DMS53 treated with DMSO at 0.1 percent for 48 hours (cell line): Measurements from ENCODE around the gene HES7.

Experiments used
- DNase-seq: peaks from one replicate; lab custom pipeline; 2025; ENCODE audit not compliant: unreplicated experiment; lab: John Stamatoyannopoulos, UW

HES7 gene

GRCh38 chr17:8075574-8076342, 48.1 kb downstream of the HES7 start:
- no peak for DNase-seq

GRCh38 chr17:8075081-8075480, 48.8 kb downstream of the HES7 start:
- no peak for DNase-seq

- no peak for DNase-seq
Observed at GRCh38 chr17:8074554-8074953, 49.4 kb downstream of the HES7 start.

GRCh38 chr17:8073627-8074484, 50.0 kb downstream of the HES7 start:
- DNase-seq = peak; percentile 73

GRCh38 chr17:8072729-8073461, 51.0 kb downstream of the HES7 start:
- DNase-seq = no peak

GRCh38 chr17:8072341-8072728, 51.6 kb downstream of the HES7 start:
- DNase-seq = no peak

- DNase-seq = no peak
Observed at GRCh38 chr17:8071496-8071895, 52.4 kb downstream of the HES7 start.
